Raji (cell line): Measurements from ENCODE around the gene SRP14.

Experiments
- POLR2A ChIP-seq: IDR thresholded peaks from 2 replicates; pipeline ENCODE4 v1.6.1; 2011; ENCODE audit warnings: low read depth, low read length, control low read depth; ENCODE audit not compliant: insufficient read depth

The SRP14 gene

DNA sequence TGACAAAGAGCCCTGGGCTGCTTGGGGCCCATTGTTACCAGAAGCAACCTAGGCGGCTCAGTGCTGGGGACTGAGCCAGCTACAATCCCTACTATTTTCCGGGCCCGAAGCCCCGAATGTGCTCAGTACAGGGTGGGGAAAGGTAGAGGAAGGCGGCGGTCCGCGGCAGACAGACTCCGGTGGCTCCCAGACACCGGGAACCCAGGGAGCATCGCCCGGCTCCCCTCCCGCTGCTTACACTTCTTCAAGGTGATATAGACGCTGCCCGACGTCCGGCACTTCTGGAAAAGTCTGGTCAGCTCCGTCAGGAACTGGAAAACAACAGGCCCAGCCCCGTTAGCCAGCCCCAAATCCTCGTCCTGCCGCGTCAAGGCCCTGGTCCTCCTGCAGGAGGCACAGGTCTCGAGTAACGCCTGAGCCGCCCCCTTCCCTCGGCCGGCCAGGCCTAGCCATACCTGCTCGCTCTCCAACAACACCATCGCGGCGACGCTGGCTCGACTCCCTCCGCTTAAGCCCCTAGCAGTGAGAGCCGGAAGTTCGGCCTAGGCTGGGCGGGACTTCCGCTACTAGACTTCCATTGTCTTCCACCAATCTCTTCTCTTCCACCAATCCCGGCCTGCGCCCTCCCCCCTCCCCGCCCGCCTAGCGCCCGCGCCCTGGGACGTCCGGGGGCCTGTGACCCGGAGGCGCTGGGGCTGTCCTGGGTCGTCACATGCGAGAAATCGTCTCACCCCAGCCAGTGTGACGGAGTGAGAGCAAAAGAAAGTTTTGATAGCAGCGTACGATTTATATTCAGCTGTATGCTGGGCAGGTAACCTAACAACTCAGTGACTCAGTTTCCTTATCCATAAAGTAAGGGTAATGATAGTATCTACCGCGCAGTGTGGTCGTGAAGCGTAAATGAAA is at the start of gene SRP14:
SRP14 (minus strand) TSS at position 544 of the 906 bp plus-strand sequence; CDS start at position 479, 65 bp downstream.
- TF ChIP-seq POLR2A, result peak; percentile 97

- TF ChIP-seq POLR2A, result no peak
These were observed 49.3 kb upstream of the SRP14 start for GRCh38 chr15:40087991-40088928.

- TF ChIP-seq POLR2A, result no peak
These were observed 48.3 kb upstream of the SRP14 start for GRCh38 chr15:40087068-40087810.

- no peak for TF ChIP-seq POLR2A
These were observed 46.3 kb upstream of the SRP14 start for GRCh38 chr15:40085266-40085665.

DNA sequence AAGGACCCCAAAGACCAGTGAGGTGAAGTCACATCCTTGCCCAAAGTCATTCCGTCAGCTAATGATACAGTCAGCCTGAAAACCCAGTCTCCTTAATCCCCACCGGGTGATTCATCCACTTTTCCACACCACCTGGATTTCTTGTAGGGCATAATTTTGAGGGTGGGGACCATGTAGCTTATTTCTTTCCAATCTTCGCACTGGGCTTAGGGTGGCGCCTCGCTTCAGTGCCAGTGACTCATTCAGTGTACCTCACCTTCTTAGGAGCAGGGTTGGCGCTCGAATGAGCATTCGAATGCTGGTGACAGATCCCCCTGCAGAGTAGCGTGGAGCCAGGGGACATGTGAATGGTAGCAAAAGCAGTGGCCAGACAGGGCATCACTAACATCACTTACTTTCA is 45.7 kb upstream of the SRP14 start:
- TF ChIP-seq POLR2A, result no peak

DNA sequence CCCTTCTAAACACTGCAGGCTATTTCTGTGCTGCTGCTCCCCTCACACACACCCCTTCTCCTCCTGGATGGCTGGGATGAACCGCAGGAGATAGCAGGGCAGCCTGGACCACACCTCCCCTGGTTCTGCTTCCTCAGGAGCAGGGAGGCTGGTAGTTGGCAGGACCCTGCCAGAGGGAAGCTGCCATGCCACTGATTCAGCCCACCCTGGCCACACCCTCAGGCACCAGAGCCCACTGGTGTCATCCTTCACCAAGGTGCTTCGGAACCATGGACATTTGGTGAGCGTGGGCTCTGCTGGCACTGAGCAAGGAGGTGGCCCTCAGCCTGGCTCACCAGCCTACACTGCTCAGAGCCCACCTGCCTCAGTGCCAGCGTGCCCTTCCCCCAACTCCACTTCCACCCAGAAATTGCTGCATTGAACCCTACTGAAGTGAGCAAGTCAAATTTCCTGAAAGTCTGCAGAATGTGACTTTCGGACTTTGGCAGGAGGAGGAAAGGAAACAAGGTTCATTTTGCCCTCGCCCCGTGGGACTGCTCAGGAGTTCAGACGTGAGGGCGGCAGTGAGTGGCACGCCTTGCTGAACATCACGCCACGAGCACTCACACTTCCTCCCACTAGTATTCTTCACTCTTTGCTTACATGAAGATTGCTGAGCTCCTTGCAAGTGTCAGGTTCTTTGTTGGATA is 43.4 kb upstream of the SRP14 start:
- no peak for TF ChIP-seq POLR2A

- no peak for TF ChIP-seq POLR2A
These were observed 42.8 kb upstream of the SRP14 start for GRCh38 chr15:40081691-40082194.

DNA sequence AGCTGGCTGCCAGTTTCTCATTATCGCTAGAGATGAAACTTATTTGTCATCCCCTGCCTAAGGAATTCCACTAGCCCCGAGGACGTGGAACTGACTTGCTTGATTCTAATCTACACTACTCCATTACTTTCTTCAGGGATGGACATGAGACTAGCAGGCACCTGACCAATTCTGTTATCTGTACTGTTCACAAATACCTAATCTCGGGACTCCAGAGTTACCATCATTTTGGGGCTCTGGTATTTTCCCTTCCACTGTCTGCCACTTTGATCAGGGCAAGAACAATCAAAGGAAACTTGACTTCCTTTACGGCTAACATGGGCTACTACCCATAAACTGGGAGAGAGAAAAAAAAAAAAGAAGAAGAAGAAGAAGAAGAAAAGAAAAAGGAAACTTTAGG is 41.9 kb upstream of the SRP14 start:
- no peak for TF ChIP-seq POLR2A

GRCh38 chr15:40080104-40080503 is 41.1 kb upstream of the SRP14 start:
- TF ChIP-seq POLR2A, result no peak

- no peak for TF ChIP-seq POLR2A
These were observed 40.5 kb upstream of the SRP14 start for GRCh38 chr15:40079456-40079855.

GRCh38 chr15:40075298-40076044 is 36.5 kb upstream of the SRP14 start:
- no peak for TF ChIP-seq POLR2A

DNA sequence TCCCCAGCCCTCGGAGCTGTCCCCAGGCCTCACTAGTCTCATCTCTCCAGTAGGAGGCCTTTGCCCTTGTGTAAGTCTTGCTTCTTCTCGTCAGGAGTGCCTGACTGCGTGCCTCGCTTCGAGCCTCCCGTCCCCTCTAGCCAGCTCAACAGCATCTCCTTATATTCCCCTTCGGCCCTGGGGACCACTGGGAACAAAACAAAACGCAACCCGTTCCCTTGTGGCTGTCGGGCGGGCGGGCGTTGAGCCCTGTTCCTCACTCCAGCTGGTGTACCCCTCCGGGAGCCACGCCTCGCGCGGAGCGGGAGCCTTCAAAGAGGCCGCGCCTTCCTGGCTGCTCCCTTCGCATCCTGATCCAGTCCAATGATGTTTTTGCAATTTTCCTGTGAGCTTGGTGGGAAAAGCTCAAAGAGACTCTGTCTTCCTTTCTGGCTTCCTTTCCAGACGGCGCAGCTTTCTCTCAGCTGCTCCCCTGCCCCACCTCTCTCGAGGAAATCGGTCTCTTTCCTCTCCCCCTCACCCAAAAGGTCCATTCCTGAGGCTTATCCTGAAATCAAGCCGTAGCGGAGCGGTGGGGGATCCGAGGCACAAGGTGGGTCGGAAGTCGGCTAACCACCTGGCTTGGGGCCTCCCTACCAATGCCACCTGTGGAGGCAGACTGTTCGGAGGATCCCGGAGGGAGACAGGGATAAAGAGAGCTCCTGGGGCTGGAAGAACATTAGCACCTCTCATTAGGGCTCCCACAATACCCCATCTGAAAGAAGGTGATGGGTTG is 33.4 kb upstream of the SRP14 start:
- TF ChIP-seq POLR2A, result no peak
